SK-N-MC (cell line): Measurements from ENCODE around the gene ZSCAN23.
"Not testable (repeated sequence)": the region's sequence is repeated elsewhere in the genome, so short reads cannot be mapped to it uniquely, and the experiment has no call there.

Experiments used
- DNase-seq: peaks from one replicate; pipeline ENCODE4 v3.0.0-alpha.2; 2011; ENCODE audit warnings: low read depth, low spot score
- H3K27ac ChIP-seq: fragments of 200-600 bp; sonication (generic); 2 replicates; pipeline ENCODE4 v1.5.1; 2016; ENCODE audit warnings: mixed run types
- H3K36me3 ChIP-seq: fragments of 200-600 bp; sonication (generic); 2 replicates; pipeline ENCODE4 v1.6.1; 2017; ENCODE audit warnings: antibody characterized with exemption, low read length, mixed read lengths; ENCODE audit not compliant: insufficient read depth
- H3K4me3 ChIP-seq: fragments of 200-600 bp; sonication (generic); 2 replicates; pipeline ENCODE4 v1.5.1; 2016
- H3K9ac ChIP-seq: fragments of 200-600 bp; sonication (generic); 2 replicates; pipeline ENCODE4 v1.8.0; 2017; ENCODE audit warnings: mixed run types, mixed read lengths; ENCODE audit not compliant: insufficient read length
- H3K9me3 ChIP-seq: fragments of 200-600 bp; sonication (generic); 2 replicates; pipeline ENCODE4 v1.6.1; 2017; ENCODE audit warnings: low read depth, mild to moderate bottlenecking, antibody characterized with exemption, low read length, moderate library complexity, mixed read lengths
- EZH2 ChIP-seq: fragments of 200-600 bp; sonication (generic); IDR thresholded peaks from one replicate; pipeline ENCODE4 v1.6.1; 2017; ENCODE audit warnings: antibody characterized with exemption
- FOXP2 ChIP-seq: optimal IDR thresholded peaks from 2 replicates; pipeline ENCODE3; 2011; ENCODE audit warnings: mild to moderate bottlenecking, moderate library complexity; ENCODE audit not compliant: insufficient read depth; ENCODE audit errors: extremely low read length, control extremely low read depth
- POLR2AphosphoS5 ChIP-seq: IDR thresholded peaks from 2 replicates; pipeline ENCODE4 v1.6.1; 2012; ENCODE audit warnings: mild to moderate bottlenecking, low read depth, low read length, borderline replicate concordance

ZSCAN23 gene

GRCh38 chr6:28446818-28447511, 3.7 kb upstream of the ZSCAN23 start:
- Histone ChIP-seq H3K9ac (peak overlapping the region; percentile 74), H3K4me3 (peak overlapping the region; percentile 90), H3K9me3 (no peaks in the 10 kb centered on the region), H3K36me3 (no peaks in the 10 kb centered on the region), H3K27ac (peak overlapping the region; percentile 51)
- no peak for DNase-seq
- no peak for TF ChIP-seq EZH2
- no peak for TF ChIP-seq POLR2AphosphoS5
- TF ChIP-seq FOXP2, result no peak

GRCh38 chr6:28444759-28445158, 1.5 kb upstream of the ZSCAN23 start:
- H3K36me3 ChIP-seq, H3K9me3 ChIP-seq, H3K27ac ChIP-seq, DNase-seq, H3K4me3 ChIP-seq, H3K9ac ChIP-seq: not testable (repeated sequence)

GRCh38 chr6:28442586-28442985, 705 bp downstream of the ZSCAN23 start:
- H3K9ac ChIP-seq, result peak overlapping the region; percentile 89
- no peak for TF ChIP-seq EZH2
- peak overlapping the region; percentile 89 for H3K4me3 ChIP-seq
- no peaks in the 10 kb centered on the region for H3K36me3 ChIP-seq
- H3K27ac ChIP-seq, result 0 out of 2 replicates have a peak overlapping the region, but pooled peaks have one; percentile 45
- H3K9me3 ChIP-seq, result no peaks in the 10 kb centered on the region
- DNase-seq, result no peak

- H3K9me3 ChIP-seq, result no peaks in the 10 kb centered on the region
- H3K4me3 ChIP-seq, result no peak overlapping the region
- H3K27ac ChIP-seq, result no peak overlapping the region
- no peak overlapping the region for H3K9ac ChIP-seq
- no peak for DNase-seq
- peaks cover 7% of the 10 kb centered on the region; the same call in 1 of the 2 replicates for H3K36me3 ChIP-seq
- TF ChIP-seq POLR2AphosphoS5, result no peak
- no peak for TF ChIP-seq FOXP2
- TF ChIP-seq EZH2, result no peak
Observed at GRCh38 chr6:28436404-28436803, 6.9 kb downstream of the ZSCAN23 start.

GRCh38 chr6:28433119-28433518, 10.2 kb downstream of the ZSCAN23 start:
- DNase-seq, result no peak
- no peaks in the 10 kb centered on the region for H3K9me3 ChIP-seq
- no peak overlapping the region for H3K4me3 ChIP-seq
- TF ChIP-seq EZH2, result no peak
- no peak for TF ChIP-seq FOXP2
- TF ChIP-seq POLR2AphosphoS5, result no peak
- H3K36me3 ChIP-seq, result peaks cover 7% of the 10 kb centered on the region; the same call in 1 of the 2 replicates
- H3K27ac ChIP-seq, result no peak overlapping the region
- no peak overlapping the region for H3K9ac ChIP-seq

- H3K27ac ChIP-seq, result no peak overlapping the region
- no peak overlapping the region for H3K4me3 ChIP-seq
- DNase-seq, result no peak
- no peaks in the 10 kb centered on the region for H3K9me3 ChIP-seq
- H3K9ac ChIP-seq, result no peak overlapping the region
- peaks cover 22% of the 10 kb centered on the region; the same call in 1 of the 2 replicates for H3K36me3 ChIP-seq
- TF ChIP-seq FOXP2 (no peak), EZH2 (no peak), POLR2AphosphoS5 (no peak)
Observed at GRCh38 chr6:28429781-28430180, 13.5 kb downstream of the ZSCAN23 start.

- no peak overlapping the region for H3K4me3 ChIP-seq
- no peak for TF ChIP-seq FOXP2
- TF ChIP-seq POLR2AphosphoS5, result no peak
- no peak for TF ChIP-seq EZH2
Observed at GRCh38 chr6:28425944-28426541, 17.2 kb downstream of the ZSCAN23 start.

GRCh38 chr6:28424163-28424562, 19.1 kb downstream of the ZSCAN23 start:
- Histone ChIP-seq H3K27ac (no peak overlapping the region), H3K9me3 (no peaks in the 10 kb centered on the region), H3K9ac (no peak overlapping the region), H3K36me3 (peaks cover 30% of the 10 kb centered on the region), H3K4me3 (no peak overlapping the region)
- TF ChIP-seq EZH2 (no peak), FOXP2 (no peak)
- no peak for DNase-seq

More at GRCh38 chr6:28425944-28426541, 17.2 kb downstream of the ZSCAN23 start:
- DNase-seq, result no peak
- no peaks in the 10 kb centered on the region for H3K9me3 ChIP-seq
- H3K27ac ChIP-seq, result no peak overlapping the region
- H3K9ac ChIP-seq, result no peak overlapping the region
- peaks cover 30% of the 10 kb centered on the region for H3K36me3 ChIP-seq

- TF ChIP-seq POLR2AphosphoS5 (no peak), EZH2 (no peak), FOXP2 (no peak)
- no peak overlapping the region for H3K27ac ChIP-seq
- H3K9ac ChIP-seq, result no peak overlapping the region
- H3K36me3 ChIP-seq, result peaks cover 30% of the 10 kb centered on the region
- H3K9me3 ChIP-seq, result no peaks in the 10 kb centered on the region
- no peak overlapping the region for H3K4me3 ChIP-seq
- DNase-seq, result no peak
Observed at GRCh38 chr6:28423546-28423945, 19.7 kb downstream of the ZSCAN23 start.
